Liver (tissue), 9 donors: ENCODE results near the gene SRC. TPM values are rescaled to one million over a fixed set of nuclear protein-coding genes. Genes with fewer than 3 reads are reported as not detected.

ENCODE experiments used
- DNase-seq: peaks from one replicate; pipeline ENCODE4 v3.0.0-alpha.2; 2017; ENCODE audit warnings: low spot score
- H3K27ac ChIP-seq, 2 donors: one replicate each; pipeline ENCODE4 v1.7.0; 2013; ENCODE audit warnings: inconsistent platforms in 2 of 2, low read length in 2 of 2, control low read depth in 1 of 2, low read depth in 1 of 2, mild to moderate bottlenecking in 1 of 2
- H3K27me3 ChIP-seq, 4 donors: one replicate each; pipeline versions ENCODE4 v1.6.1 to v1.7.0; 2013; ENCODE audit warnings: low read length in 3 of 4, inconsistent platforms in 1 of 4, mild to moderate bottlenecking in 1 of 4, moderate library complexity in 1 of 4; ENCODE audit not compliant: control insufficient read depth in 4 of 4, insufficient read depth in 4 of 4
- H3K36me3 ChIP-seq, 4 donors: one replicate each; pipeline versions ENCODE4 v1.6.1 to v1.7.0; 2013; ENCODE audit warnings: low read length in 3 of 4, mild to moderate bottlenecking in 3 of 4, low read depth in 1 of 4, moderate library complexity in 1 of 4; ENCODE audit not compliant: control insufficient read depth in 4 of 4, insufficient read depth in 3 of 4
- H3K4me1 ChIP-seq, 4 donors: one replicate each; pipeline versions ENCODE4 v1.6.1 to v1.7.0; 2013; ENCODE audit warnings: low read length in 3 of 4, mild to moderate bottlenecking in 3 of 4, moderate library complexity in 1 of 4; ENCODE audit not compliant: control insufficient read depth in 4 of 4, insufficient read depth in 4 of 4
- H3K4me3 ChIP-seq, 3 donors: one replicate each; pipeline versions ENCODE4 v1.6.1 to v1.7.0; 2013; ENCODE audit warnings: low read length in 3 of 3, control low read depth in 1 of 3, low read depth in 1 of 3, mild to moderate bottlenecking in 1 of 3
- H3K9ac ChIP-seq, 2 donors: one replicate each; pipeline ENCODE4 v1.7.0; 2013; ENCODE audit warnings: low read length in 2 of 2, mild to moderate bottlenecking in 2 of 2, moderate library complexity in 2 of 2, control low read depth in 1 of 2, low read depth in 1 of 2
- H3K9me3 ChIP-seq, 4 donors: one replicate each; pipeline versions ENCODE4 v1.6.1 to v1.7.0; 2013; ENCODE audit warnings: low read length in 3 of 4; ENCODE audit not compliant: control insufficient read depth in 4 of 4
- ATF3 ChIP-seq: IDR thresholded peaks from 2 replicates; pipeline ENCODE4 v1.6.1; 2016; ENCODE audit warnings: antibody characterized with exemption
- CTCF ChIP-seq: fragments of 150-350 bp; IDR thresholded peaks from 2 replicates; pipeline ENCODE4 v1.5.1; 2017; ENCODE audit warnings: improper control_type of control experiment, low read depth, low read length; ENCODE audit not compliant: missing input control
- EGR1 ChIP-seq, 2 donors: IDR thresholded peaks; 2 replicates each; pipeline ENCODE4 v1.6.1; 2016 to 2018; ENCODE audit warnings: antibody characterized with exemption in 2 of 2, low read depth in 2 of 2
- FOXA1 ChIP-seq: IDR thresholded peaks from 2 replicates; pipeline ENCODE4 v1.6.1; 2016; ENCODE audit warnings: antibody characterized with exemption
- FOXA2 ChIP-seq: IDR thresholded peaks from 2 replicates; pipeline ENCODE4 v1.6.1; 2016; ENCODE audit warnings: antibody characterized with exemption
- HNF4A ChIP-seq, 2 donors: conservative IDR thresholded peaks; 2 replicates each; pipeline ENCODE4 v1.6.1; 2016; ENCODE audit warnings: antibody characterized with exemption in 2 of 2, mild to moderate bottlenecking in 2 of 2
- HNF4G ChIP-seq: IDR thresholded peaks from 2 replicates; pipeline ENCODE4 v1.6.1; 2016; ENCODE audit warnings: antibody characterized with exemption
- JUND ChIP-seq, 2 donors: IDR thresholded peaks; 2 replicates each; pipeline ENCODE4 v1.6.1; 2016; ENCODE audit warnings: antibody characterized with exemption in 2 of 2
- MAX ChIP-seq: IDR thresholded peaks from 2 replicates; pipeline ENCODE4 v1.6.1; 2016; ENCODE audit warnings: antibody characterized with exemption
- NR2F2 ChIP-seq: IDR thresholded peaks from 2 replicates; pipeline ENCODE4 v1.6.1; 2016; ENCODE audit warnings: antibody characterized with exemption
- RAD21 ChIP-seq, 2 donors: IDR thresholded peaks; 2 replicates each; pipeline ENCODE4 v1.6.1; 2016; ENCODE audit warnings: antibody characterized with exemption in 2 of 2, mild to moderate bottlenecking in 2 of 2
- REST ChIP-seq: IDR thresholded peaks from 2 replicates; pipeline ENCODE4 v1.6.1; 2016; ENCODE audit warnings: antibody characterized with exemption, mild to moderate bottlenecking
- RXRA ChIP-seq, 2 donors: IDR thresholded peaks; 2 replicates each; pipeline ENCODE4 v1.6.1; 2017 to 2018; ENCODE audit warnings: antibody characterized with exemption in 2 of 2, mild to moderate bottlenecking in 1 of 2
- SP1 ChIP-seq: IDR thresholded peaks from 2 replicates; pipeline ENCODE4 v1.6.1; 2018; ENCODE audit warnings: antibody characterized with exemption, mild to moderate bottlenecking
- TAF1 ChIP-seq: conservative IDR thresholded peaks from 2 replicates; pipeline ENCODE4 v1.6.1; 2016; ENCODE audit warnings: antibody characterized with exemption, mild to moderate bottlenecking
- ZBTB33 ChIP-seq: IDR thresholded peaks from 2 replicates; pipeline ENCODE4 v1.6.1; 2016; ENCODE audit warnings: antibody characterized with exemption
- WGBS: extraction: QIAGEN DNeasy Blood & Tissue Kit; methylation state at CpG from one replicate; pipeline ENCODE4 v1.1.7; 2013; 5-methylcytosine and 5-hydroxymethylcytosine counted together
- polyA plus RNA-seq, 2 donors: library from polyadenylated mRNA; stranded (reverse) in 1 of 2; unstranded in 1 of 2; fragments of 200-250 nt in 1 of 2; fragments of >200 nt in 1 of 2; fragmentation: Nextera tagmentation in 1 of 2; extraction: Ambion mirVana in 1 of 2; gene quantifications; one replicate each; pipeline versions ENCODE4 v1.2.1 to v1.2.3, GENCODE V29; 2013 to 2015
- total RNA-seq, 2 donors: library from RNA; depleted of rRNA; stranded (reverse); fragments of >200 nt; gene quantifications; one replicate each; pipeline ENCODE4 v1.2.3, GENCODE V29; 2014
- donor health status: healthy.
- donor health status: healthy.
- donor health status: healthy.
- donor health status: healthy.
- donor health status: healthy.

SRC gene
- total and polyA plus RNA-seq, 4 donors: 3.3 to 21.2 (median 5.4) TPM

- no peaks in the 10 kb centered on the region for H3K9me3 ChIP-seq
- H3K36me3 ChIP-seq: peaks cover 0 to 18% (median 11%) of the 10 kb centered on the region in 4 donors
- H3K27ac ChIP-seq: no peak overlapping the region
- 63% methylated on average over 8 of the region's 8 CpGs for WGBS
- no peak for TF ChIP-seq REST
- no peak for TF ChIP-seq HNF4G
- TF ChIP-seq JUND (IDR thresholded peaks at IDR 0.05): no peak
- no peak for TF ChIP-seq EGR1 (IDR thresholded peaks at IDR 0.05; ENCODE audit: low read depth in 2 of 2)
- TF ChIP-seq FOXA1: no peak
- no peak for TF ChIP-seq RXRA (IDR thresholded peaks at IDR 0.05)
- TF ChIP-seq HNF4A (conservative IDR thresholded peaks at IDR 0.05): no peak
- TF ChIP-seq ATF3: no peak
- no peak for TF ChIP-seq TAF1
- TF ChIP-seq NR2F2: no peak
- no peak for TF ChIP-seq MAX
- TF ChIP-seq FOXA2: no peak
- no peak for TF ChIP-seq RAD21 (IDR thresholded peaks at IDR 0.05)
- TF ChIP-seq CTCF: no peak
- no peak for TF ChIP-seq SP1
- no peak for TF ChIP-seq ZBTB33
- no peak overlapping the region for H3K4me3 ChIP-seq
- DNase-seq: no peak
- H3K27me3 ChIP-seq: no peaks in the 10 kb centered on the region
- no peak overlapping the region for H3K9ac ChIP-seq
- H3K4me1 ChIP-seq: peaks cover 0 to 2% (median 0%) of the 10 kb centered on the region in 4 donors
Measured at GRCh38 chr20:37308086-37309050, 37.6 kb upstream of the SRC start.
